OCI-LY1 (cell line): ENCODE measurements around the gene NEUROG2.

Experiments
- EZH2 ChIP-seq: fragments of 200-600 bp; sonication (generic), shearing (Covaris generic); IDR thresholded peaks from 2 replicates; pipeline ENCODE4 v1.8.0; 2017; ENCODE audit warnings: borderline replicate concordance, mixed run types, mild to moderate bottlenecking, antibody characterized with exemption, low read length, moderate library complexity, mixed read lengths
- TF ChIP-seq, protein P1 (sequence below): fragments of 200-600 bp; sonication (generic), shearing (Covaris generic); IDR thresholded peaks from 2 replicates; pipeline ENCODE4 v1.5.1; 2017; ENCODE audit warnings: mild to moderate bottlenecking, antibody characterized with exemption, low read length, moderate library complexity, mixed read lengths

DNA sequence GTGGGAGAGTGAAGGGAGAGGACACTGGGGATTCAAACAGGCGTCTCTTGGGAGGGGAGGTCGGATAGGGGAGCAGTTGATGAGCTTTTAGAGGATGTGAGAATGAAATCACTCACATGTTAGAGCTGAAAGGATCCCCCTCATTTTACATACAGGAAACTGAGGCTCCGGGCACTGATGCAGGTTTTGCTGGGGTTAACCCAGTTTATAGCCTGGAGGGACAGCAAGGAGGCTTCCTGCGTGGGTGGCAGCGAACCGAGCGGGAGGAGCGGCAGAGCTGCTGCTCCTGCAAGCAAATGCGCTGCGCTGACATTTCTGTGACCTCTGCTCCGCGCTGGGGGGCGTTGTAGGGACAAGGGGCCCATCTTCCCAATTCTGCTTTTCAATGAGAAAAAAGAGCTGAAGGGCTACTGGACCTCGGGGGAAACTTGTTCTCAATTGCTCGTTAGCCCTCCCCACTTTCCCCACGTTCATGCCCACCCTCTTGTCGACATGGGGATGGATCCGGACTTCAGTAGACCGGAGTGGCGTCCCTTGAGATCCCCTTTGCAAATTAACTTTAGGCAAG lies 1.2 kb upstream of the NEUROG2 start:
- TF ChIP-seq, protein P1, sequence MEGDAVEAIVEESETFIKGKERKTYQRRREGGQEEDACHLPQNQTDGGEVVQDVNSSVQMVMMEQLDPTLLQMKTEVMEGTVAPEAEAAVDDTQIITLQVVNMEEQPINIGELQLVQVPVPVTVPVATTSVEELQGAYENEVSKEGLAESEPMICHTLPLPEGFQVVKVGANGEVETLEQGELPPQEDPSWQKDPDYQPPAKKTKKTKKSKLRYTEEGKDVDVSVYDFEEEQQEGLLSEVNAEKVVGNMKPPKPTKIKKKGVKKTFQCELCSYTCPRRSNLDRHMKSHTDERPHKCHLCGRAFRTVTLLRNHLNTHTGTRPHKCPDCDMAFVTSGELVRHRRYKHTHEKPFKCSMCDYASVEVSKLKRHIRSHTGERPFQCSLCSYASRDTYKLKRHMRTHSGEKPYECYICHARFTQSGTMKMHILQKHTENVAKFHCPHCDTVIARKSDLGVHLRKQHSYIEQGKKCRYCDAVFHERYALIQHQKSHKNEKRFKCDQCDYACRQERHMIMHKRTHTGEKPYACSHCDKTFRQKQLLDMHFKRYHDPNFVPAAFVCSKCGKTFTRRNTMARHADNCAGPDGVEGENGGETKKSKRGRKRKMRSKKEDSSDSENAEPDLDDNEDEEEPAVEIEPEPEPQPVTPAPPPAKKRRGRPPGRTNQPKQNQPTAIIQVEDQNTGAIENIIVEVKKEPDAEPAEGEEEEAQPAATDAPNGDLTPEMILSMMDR: peak; percentile 24; the same call in 1 of the 2 replicates
- no peak for TF ChIP-seq EZH2
